GM12891 (cell line): ENCODE measurements around the gene RAB1A.

Experiments
- DNase-seq: peaks from one replicate; pipeline ENCODE4 v3.0.0; 2011; ENCODE audit warnings: low spot score; ENCODE audit not compliant: insufficient read length
- FAIRE-seq: peaks from 2 replicates; lab custom pipeline; 2011; peaks lifted over from hg19 to GRCh38; lab: Jason Lieb, UNC
- PAX5 ChIP-seq: IDR thresholded peaks from 2 replicates; pipeline ENCODE4 v1.6.1; 2011; ENCODE audit warnings: low read length, moderate library complexity, mild to moderate bottlenecking; ENCODE audit not compliant: insufficient read depth, severe bottlenecking
- POLR2A ChIP-seq: IDR thresholded peaks from 2 replicates; pipeline ENCODE4 v1.6.1; 2011; ENCODE audit warnings: low read depth, low read length, control low read depth
- POLR2AphosphoS5 ChIP-seq: IDR thresholded peaks from 2 replicates; pipeline ENCODE4 v1.6.1; 2011; ENCODE audit warnings: low read depth, low read length, control low read depth
- POU2F2 ChIP-seq: IDR thresholded peaks from 2 replicates; pipeline ENCODE4 v1.6.1; 2011; ENCODE audit warnings: low read depth, mild to moderate bottlenecking, control low read depth, low read length, moderate library complexity
- SPI1 ChIP-seq: IDR thresholded peaks from 2 replicates; pipeline ENCODE4 v1.6.1; 2011; ENCODE audit warnings: low read depth, low read length, control low read depth
- TAF1 ChIP-seq: IDR thresholded peaks from 2 replicates; pipeline ENCODE4 v1.6.1; 2011; ENCODE audit warnings: low read depth, low read length, control low read depth

Gene RAB1A

DNA sequence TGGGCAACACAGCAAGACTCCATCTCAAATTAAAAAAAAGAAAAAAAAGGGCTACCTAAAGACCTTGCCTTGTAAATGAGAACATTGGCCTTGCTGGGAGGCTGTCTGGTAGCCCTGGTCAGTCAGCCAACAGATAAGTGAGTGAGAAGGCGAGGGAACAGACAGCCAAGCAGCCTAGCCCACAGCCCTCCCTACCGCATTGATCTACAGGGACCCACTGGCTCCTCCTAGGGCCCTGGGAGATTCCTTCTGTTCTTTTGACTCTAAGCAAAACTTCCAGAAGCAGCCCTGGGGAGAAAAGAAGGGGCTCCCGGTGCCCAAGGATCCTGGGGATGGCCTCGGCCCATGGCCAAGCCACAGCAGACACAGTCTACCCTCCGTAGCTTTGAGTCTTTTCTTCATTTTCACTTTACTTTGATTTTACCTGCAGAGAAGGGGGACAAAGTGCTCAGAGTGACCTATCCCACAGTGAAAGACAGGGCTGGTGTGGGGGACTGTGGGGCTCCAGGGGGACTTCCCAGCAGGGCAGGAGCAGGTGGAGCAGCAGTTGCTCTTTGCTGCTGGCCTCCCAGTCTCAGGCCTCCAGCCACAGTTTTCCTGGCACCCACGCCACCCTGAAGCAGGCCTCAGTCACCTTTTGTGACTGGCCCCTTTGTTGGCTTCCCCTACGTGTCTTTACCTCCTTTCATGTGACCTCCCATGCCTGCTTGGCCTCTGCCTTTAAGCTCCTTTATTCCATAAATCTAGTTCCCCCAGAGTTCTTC, 68.6 kb downstream of the RAB1A start:
- DNase-seq (no peak), FAIRE-seq (no peak)
- TF ChIP-seq POLR2A: no peak
- TF ChIP-seq TAF1: no peak
- no peak for TF ChIP-seq PAX5
- TF ChIP-seq POU2F2: no peak
- no peak for TF ChIP-seq SPI1
- TF ChIP-seq POLR2AphosphoS5: no peak

DNA sequence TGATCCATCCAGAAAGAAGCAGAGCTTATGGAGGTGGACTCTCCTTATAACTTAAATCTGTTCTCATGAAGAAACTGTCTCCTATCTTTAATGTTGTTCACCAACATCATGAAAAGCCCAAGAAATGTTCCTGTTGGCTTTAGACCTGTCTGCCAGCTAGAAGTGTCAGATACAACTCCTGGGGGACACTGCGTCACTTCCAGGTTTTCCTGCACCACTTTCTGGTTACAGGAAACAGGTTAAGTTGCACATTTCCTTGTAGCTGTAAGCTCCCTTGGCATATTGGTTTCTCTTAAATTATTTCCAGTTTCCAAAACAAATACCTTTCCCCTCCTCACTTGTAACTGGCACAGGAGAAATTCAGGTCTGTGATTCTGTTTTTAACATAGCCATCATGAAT, 70.8 kb downstream of the RAB1A start:
- DNase-seq: no peak
- TF ChIP-seq POLR2A (no peak), PAX5 (no peak), TAF1 (no peak), POU2F2 (no peak), SPI1 (no peak), POLR2AphosphoS5 (no peak)
- FAIRE-seq: no peak

DNA sequence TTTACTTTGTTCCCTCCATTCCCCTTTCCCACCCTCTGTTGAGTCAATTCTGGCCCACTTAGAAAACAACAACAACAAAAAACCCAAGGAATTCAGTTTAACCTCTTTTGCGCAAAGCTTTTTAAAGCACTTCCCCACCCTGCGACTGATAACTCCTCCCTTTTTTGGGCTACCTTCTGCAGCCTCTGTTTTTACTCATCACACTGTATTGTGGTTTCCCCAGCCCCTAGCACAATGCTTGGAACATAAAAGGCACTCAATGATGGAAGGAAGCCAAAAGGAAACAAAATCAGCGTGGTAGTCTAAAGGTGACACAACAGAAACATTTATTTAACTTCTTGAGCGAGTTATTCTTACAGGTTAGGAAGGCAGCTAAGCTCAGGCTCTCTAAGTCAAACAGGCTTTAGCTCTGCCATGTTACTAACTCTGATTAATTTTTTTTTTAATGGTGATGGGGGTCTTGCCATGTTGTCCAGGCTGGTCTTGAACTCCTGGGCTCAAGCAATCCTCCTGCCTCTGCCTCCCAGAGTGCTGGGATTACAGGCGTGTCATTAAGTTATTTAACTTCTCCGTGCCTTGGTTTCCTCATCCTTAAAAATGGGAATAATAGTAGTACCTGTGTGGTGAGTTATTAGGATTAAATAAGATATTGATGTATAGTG, 72.4 kb downstream of the RAB1A start:
- peak; percentile 82 for FAIRE-seq

DNA sequence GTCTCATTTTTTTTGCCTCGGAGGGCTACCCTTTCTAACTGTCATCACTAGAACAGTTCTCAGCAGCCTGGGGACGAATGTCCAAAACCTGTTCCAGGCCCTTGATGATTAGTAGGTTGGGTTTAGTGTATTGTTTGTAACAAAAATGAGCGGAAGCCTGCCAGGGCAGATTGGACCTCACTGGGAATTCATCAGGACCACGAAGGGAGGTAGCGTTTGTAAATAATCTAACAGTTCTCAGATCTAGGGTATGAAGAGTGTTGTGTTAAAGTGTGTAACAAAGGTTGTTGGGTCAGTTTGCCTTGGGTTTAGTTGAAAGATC, 72.9 kb downstream of the RAB1A start:
- no peak for DNase-seq
- TF ChIP-seq POU2F2 (no peak), PAX5 (no peak), POLR2AphosphoS5 (0 out of 2 replicates have a peak, but pooled peaks have one; percentile 18), TAF1 (no peak), POLR2A (no peak), SPI1 (no peak)
- no peak for FAIRE-seq

More for the DNA sequence above, 72.4 kb downstream of the RAB1A start:
- TF ChIP-seq POLR2AphosphoS5 (no peak), SPI1 (peak; percentile 77)
- DNase-seq: peak; percentile 35

DNA sequence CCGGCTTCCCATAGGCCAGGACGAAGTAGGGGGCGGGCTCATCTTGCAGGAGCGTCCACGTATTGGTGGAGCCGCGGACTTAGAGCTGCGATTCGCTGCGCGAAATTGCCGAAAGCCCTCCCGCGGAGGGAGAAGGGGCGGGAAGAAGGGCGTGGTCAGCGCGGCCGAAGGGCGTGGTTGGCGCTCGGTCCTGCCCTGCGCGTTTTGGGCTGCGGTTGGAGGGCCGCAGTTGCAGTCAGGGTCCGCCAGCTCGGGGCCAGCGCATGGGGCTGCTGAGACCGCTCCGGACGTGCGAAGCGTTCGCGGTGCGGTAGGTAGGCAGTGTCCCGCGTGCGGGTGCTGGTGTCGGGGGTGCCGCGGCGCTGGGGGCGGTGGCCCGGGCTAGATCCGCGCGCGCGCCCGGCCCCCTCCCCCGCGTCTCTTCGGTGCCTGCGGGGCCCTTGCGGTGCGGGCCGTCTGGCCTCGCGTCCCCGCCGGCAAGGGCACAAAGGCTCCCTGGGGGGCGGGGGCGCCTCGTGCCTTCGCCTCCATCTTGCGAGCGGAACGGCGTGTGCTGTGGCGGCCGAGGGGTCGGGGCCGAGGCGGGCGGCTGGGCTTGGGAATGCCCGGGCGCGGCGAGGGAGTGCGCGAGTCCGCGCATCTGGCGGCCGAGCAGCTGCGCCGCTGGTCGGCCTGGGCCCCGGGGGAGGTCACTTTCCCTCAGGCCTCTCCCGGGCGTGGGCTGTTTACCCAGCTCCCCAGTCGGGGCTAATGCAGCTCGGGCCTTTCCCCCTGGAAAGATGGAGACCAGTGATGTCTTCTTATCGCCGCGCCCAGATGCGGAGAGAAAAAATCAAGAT, 73.5 kb downstream of the RAB1A start, which contains the start of gene CEP68:
Gene CEP68, plus strand, starts transcription at position 202 of the 839 bp plus-strand sequence. CDS start 13,029 bp downstream, outside the sequence.
- TF ChIP-seq POLR2A (peak; percentile 81), POU2F2 (peak; percentile 70), POLR2AphosphoS5 (peak; percentile 73), TAF1 (peak; percentile 73; the same call in 1 of the 2 replicates), PAX5 (no peak)
- peak; percentile 99 for FAIRE-seq
- peak; percentile 91 for DNase-seq

DNA sequence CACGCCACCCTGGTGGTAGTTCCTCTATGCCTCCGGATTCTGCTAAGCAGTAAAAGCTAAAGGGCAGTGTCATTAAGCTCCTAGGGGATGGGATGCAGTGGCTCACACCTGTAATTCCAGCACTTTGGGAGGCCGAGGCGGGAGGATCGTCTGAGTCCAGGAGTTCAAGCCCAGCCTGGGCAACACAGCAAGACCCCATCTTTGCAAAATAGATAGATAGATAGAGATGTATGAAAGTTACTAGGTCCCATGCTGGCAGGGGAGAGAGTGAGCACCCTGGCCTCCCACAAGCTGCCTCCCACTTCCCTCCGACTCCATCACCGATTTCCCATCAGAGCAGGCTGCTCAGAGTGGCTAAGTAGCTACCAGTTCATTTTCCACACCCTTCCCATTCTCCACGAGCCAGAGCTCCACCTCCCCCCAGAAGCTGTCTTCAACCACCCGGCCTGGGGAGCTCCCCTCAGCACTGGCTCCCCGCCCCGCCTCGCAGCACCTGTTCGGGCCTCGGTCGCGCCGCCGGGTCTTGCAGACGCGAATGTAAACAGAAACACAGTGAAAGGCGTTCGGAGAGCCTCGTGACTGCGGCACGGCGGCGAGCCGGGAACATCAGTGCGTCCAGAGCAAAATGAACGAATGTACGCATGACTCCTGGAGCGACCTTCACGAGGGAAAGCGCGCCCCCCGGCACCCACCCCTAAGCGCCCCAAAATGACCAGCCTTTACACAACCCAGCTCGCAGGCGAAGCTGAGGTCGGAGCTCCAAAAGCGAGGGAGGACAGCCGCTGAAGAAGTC, 74.3 kb downstream of the RAB1A start:
- TF ChIP-seq PAX5 (no peak), TAF1 (no peak), SPI1 (no peak), POU2F2 (no peak), POLR2A (no peak), POLR2AphosphoS5 (no peak)
- no peak for FAIRE-seq
- no peak for DNase-seq

DNA sequence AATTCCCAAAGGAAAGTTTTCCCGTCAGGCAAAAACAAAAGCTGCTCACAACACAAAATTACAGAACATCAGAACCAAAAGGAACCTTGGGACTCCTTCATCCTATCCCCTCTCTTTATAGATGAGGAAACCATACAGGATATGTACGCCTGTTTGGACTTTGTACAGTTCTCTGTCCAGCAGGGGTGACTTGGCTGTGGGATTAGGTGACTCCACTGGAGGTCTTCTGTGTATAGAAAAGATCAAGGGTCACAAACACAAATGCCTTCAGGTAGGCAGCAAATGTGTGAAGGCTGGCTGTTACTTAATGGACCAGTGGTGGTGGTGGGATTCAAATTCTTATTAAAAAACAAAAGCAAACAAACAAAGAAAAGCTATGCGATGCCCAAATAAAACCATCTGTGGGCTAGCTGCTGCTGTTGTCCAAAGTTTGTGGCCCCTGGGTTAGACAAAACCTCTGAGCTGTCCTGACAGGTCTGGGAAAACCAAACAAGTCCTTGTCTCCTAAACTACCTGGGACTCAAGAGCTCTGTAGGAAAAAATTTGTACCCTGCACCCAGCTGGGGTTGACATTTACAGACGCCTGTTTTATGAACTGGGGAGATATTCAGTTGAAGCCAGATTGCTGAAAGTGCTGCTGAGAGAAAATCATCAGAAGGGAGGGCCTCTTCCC, 75.0 kb downstream of the RAB1A start:
- FAIRE-seq (no peak), DNase-seq (no peak)
- TF ChIP-seq POLR2A: no peak
- TF ChIP-seq SPI1: no peak
- no peak for TF ChIP-seq POLR2AphosphoS5
- TF ChIP-seq PAX5: no peak
- TF ChIP-seq TAF1: no peak
- no peak for TF ChIP-seq POU2F2

DNA sequence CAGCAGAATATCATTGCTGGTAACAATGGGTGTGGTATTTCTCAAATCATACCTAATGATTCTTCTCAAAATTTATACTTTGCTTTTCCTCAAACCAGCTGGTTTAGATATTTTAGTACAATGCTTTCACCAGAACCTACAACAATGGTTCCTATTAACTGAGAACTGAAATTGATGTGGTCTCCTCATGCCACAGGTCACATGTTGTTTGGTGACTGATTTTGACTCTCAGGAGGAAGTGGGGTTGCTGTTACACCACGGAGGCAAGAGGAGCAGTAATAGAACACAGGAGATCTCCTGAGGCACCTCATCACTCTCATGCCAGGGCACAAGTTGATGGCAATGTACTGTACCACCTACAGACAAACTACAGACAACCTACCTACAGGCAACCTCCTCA, 76.7 kb downstream of the RAB1A start:
- DNase-seq (peak; percentile 48), FAIRE-seq (peak; percentile 98)
- TF ChIP-seq POLR2AphosphoS5: peak; percentile 30; the same call in 1 of the 2 replicates
- TF ChIP-seq TAF1: no peak
- no peak for TF ChIP-seq PAX5
- TF ChIP-seq POLR2A: peak; percentile 43; the same call in 1 of the 2 replicates
- TF ChIP-seq SPI1: peak; percentile 98
